ENCODE results near the gene PROX1.
"Not testable (repeated sequence)": the region's sequence is repeated elsewhere in the genome, so short reads cannot be mapped to it uniquely, and the experiment has no call there.

The PROX1 gene

GRCh38 chr1:214074477-214074876, 86.7 kb downstream of the PROX1 start:
- no peak for DNase-seq

- no peak for DNase-seq
Measured at GRCh38 chr1:214075305-214075998, 87.7 kb downstream of the PROX1 start.

GRCh38 chr1:214075999-214076707, 88.4 kb downstream of the PROX1 start:
- DNase-seq: no peak

GRCh38 chr1:214076708-214077065, 88.9 kb downstream of the PROX1 start:
- DNase-seq: peak; percentile 9

GRCh38 chr1:214078950-214079349, 91.2 kb downstream of the PROX1 start:
- DNase-seq: no peak

- no peak for DNase-seq
Measured at GRCh38 chr1:214085325-214085724, 97.6 kb downstream of the PROX1 start.

- DNase-seq: no peak
Measured at GRCh38 chr1:214086945-214087344, 99.2 kb downstream of the PROX1 start.

GRCh38 chr1:214089003-214089402, 101.2 kb downstream of the PROX1 start:
- not testable (repeated sequence) for DNase-seq

All from eye (tissue), 1 donor.